GM04504 (cell line): ENCODE data around the gene HEXA.

Source experiments
- DNase-seq: peaks from one replicate; pipeline ENCODE4 v3.0.0-alpha.2; 2012; ENCODE audit warnings: low read depth

Gene HEXA

GRCh38 chr15:72375501-72375845, 341 bp downstream of the HEXA start:
- DNase-seq, result no peak

- no peak for DNase-seq
Measured at GRCh38 chr15:72372361-72372760, 3.5 kb downstream of the HEXA start.

DNA sequence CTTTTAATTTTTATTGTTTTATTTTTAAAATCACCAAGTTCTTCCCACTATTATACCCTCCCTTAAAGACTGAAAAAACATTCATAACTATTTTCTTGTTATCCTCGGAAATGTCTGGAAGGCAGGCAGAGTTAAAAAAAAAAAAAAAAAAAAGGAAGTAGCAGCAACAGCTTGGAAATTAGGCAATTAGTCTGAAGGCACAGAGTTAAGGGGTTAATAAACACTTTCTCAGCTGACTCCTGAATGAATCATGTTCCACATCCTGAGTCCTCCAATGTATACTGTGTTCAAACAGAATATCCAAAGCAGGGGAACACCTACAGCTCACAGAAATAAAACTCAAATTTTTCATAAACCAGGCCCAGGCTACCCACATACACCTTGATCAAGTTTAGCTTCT, 5.8 kb downstream of the HEXA start:
- no peak for DNase-seq

DNA sequence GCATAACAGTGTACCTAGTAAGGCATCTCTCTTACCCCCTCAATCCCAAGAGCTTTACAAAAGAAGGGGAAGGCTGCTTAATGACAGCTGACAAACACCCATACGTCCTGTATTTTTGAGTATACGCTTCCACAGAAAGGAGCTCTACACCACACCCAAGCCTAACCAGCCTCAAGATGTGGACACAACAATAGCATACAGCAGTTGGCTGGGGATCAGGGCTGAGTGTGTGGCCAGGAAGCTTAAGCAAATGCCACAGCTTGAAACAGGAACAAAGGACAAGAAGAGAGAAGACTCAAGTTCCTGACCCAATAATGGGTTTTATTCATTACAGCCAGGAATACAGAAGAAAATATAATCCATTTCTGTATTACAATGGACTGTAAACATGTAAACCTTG, 6.9 kb downstream of the HEXA start:
- no peak for DNase-seq

- DNase-seq, result no peak
Measured at GRCh38 chr15:72368325-72368724, 7.5 kb downstream of the HEXA start.

GRCh38 chr15:72365844-72366243, 10.0 kb downstream of the HEXA start:
- DNase-seq, result no peak

GRCh38 chr15:72361176-72361575, 14.6 kb downstream of the HEXA start:
- DNase-seq, result no peak

DNA sequence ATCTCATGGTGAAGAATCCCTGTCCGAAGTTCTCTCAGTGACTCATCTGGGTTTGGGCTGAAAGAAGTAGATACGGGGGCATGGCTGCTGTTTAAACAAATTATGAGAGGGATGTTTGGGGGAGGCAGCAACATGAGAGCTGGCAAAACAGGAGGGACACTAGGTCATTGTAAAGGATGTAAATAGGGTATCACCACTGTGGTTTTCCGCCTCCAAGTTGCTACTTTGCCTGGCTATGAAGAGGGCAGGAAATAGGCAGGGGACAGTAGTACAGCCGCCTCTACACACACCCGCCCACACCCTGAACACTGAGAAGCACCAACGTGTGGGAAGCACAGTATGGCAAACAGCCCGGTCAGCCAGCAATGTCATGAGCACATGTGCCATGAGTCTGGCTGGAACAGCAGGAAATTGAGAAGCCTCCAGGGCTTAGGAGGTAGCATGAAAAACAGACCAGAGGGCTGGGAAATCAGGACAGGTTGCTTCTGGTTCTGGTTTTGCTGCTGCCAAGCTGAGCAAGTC, 17.1 kb downstream of the HEXA start:
- peak; percentile 78 for DNase-seq

- no peak for DNase-seq
Measured at GRCh38 chr15:72358121-72358520, 17.7 kb downstream of the HEXA start.

- DNase-seq, result no peak
Measured at GRCh38 chr15:72354496-72354895, 21.3 kb downstream of the HEXA start.

DNA sequence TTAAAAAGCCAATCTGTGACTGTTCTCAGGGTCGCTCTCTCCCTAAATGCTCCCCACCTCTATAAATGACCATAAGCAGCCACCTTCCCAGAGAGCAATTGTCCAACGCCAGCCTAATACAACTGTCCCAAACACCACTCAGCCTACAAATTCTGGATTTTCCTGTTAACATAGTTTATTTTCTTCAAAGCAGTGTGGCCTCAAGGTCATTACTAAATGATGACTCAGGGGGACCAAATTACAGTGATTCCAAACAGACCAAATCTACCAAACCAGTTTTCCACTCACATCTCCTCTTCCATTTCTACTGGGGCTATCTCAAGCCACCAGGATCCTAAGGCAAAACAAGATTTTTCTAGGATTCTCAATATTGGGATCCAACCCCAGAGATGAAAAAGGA, 22.5 kb downstream of the HEXA start:
- no peak for DNase-seq

- no peak for DNase-seq
Measured at GRCh38 chr15:72345806-72346205, 30.0 kb downstream of the HEXA start.

DNA sequence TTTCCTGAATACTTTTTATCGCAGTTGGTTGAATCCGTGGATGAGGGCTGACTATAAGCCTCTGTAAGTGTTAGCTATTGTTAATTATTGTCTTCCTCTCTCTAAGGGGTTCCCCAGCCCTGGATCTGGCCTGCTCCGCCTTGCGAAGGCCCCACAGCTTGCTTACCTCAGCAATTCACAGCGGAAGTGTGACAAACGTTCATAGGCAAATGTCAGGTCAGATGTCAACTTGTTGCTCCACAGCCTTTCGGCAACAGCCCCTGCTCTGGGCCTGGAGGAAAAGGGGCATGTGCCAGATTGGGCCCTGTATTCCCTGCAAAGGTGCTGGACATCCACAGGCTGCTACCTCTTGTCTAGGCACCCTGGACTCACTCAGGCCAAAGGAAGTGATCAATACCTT, 30.5 kb downstream of the HEXA start:
- no peak for DNase-seq

DNA sequence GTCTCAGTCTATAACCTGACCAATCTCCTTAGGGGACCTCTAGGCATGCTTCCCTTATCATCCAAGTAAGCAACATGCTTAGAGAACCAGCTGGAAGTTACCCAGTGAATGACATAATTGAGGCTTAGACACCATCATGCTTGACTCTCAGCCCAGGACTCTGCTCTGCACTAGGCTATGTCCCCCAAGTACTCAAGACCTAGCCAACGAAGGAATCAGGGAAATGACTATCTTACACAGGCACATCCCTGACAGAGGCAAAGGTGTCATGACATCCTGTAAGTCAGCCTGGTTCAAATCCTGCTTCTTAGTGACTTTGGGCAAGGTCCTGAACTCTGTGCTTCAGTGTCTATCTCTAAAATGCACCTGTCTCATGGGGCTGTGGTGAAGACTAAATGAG, 31.2 kb downstream of the HEXA start:
- DNase-seq, result no peak

GRCh38 chr15:72342385-72342784, 33.4 kb downstream of the HEXA start:
- no peak for DNase-seq

DNA sequence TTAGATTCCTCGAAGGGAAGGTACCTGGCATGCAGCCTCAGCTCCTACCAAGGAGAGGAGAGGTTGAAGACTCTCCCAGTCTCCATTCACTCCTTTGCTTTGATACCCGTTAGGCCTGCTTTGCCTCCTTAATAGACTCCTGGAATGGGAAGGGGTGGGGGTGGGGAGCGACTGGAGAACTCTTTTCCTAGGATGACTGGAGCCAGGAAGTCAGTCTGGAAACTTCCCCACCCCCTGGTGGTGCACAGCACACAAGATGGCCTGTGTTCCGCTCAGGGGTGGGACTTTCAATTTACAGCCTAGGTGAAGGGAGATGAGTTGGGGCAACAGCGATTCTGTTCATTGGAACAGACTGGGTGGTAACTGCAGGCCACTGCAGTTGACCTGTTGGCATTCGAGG, 34.5 kb downstream of the HEXA start:
- no peak for DNase-seq

- no peak for DNase-seq
Measured at GRCh38 chr15:72340366-72340765, 35.4 kb downstream of the HEXA start.

GRCh38 chr15:72339777-72340177, 36.0 kb downstream of the HEXA start:
- DNase-seq, result peak; percentile 88

DNA sequence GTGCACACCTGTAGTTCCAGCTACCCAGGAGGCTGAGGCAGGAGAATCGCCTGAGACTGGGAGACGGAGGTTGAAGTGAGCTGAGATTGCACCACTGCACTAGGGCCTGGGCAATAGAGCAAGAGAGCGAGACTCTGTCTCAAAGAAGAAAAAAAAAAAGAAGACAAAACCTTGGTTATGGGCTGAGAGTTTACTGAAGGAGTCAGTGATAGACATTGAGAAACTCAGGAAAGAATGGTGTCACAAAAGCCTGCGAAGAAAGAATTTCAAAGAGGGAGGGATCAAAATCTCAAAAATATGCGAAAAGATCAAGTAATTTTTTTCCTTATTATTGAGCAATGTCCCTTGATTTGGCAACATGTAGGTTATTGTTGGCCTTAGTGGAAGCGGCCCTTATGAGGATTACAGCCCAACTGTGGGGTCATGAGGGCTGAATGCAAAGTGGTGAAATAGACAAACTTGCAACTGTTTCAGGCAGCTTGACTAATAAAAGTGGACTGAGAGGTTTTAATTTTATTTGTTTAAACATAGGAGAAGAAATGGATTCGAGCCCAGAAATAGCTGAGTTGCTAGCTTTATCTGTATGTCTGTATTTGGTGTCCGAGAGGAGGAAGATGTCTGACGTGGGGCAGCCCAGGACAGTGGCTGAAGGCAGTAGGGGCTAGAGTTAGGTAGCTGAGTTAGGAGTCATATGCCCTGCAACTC, 37.0 kb downstream of the HEXA start:
- peak; percentile 58 for DNase-seq

DNA sequence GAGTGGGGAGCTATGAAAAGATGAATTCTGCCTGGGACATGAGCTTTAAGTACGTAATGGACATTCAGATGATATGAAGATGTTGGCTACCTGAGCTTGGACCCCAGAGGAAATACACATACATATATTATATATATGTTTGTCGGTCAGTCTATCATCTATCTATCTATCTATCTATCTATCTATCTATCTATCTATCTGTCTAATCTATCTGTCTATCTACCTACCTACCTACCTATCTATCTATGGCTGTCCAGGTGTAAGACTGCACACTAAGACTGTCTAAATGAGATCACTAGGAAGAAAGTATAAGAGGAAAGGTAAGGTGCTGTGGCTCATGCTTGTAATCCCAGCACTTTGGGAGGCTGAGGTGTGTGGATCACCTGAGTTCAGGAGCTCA, 37.7 kb downstream of the HEXA start:
- DNase-seq, result no peak

DNA sequence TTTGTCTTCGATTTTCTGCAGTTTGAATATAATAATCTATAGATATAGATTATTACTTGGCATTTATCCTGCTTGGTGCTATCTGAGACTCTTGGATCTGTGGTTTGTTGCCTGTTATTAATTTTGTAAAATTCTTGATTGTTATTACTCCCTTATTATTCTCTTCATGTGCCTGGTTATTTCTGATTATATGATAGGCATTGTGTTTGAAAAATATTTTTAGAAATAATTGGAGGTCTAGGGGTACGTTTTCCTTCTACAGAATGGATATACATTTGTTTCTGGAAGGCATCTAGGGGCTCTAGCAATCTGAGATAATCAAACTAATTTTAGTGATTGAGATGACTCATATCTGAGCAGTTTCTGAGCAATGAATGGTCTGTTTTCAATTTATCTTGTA, 41.0 kb downstream of the HEXA start:
- no peak for DNase-seq

- no peak for DNase-seq
Measured at GRCh38 chr15:72331021-72331420, 44.8 kb downstream of the HEXA start.

DNA sequence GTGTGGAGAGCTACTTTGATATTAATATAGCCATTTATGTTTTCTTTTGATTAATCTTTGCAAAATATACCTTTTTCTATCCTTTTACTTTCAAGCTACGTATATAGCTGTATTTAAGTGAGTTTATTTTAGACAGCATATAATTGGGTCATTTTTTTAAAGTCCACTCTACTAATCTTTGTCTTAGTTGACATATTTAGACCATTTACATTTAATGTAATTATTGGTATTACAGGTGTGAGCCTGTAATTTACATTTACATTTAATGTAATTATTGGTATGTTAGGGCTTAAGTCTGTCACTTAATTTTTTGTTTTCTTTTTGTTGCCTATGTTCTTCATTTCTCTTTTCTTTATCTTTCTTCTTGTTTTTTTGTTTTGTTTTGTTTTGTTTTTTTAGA, 52.1 kb downstream of the HEXA start:
- DNase-seq, result no peak

DNA sequence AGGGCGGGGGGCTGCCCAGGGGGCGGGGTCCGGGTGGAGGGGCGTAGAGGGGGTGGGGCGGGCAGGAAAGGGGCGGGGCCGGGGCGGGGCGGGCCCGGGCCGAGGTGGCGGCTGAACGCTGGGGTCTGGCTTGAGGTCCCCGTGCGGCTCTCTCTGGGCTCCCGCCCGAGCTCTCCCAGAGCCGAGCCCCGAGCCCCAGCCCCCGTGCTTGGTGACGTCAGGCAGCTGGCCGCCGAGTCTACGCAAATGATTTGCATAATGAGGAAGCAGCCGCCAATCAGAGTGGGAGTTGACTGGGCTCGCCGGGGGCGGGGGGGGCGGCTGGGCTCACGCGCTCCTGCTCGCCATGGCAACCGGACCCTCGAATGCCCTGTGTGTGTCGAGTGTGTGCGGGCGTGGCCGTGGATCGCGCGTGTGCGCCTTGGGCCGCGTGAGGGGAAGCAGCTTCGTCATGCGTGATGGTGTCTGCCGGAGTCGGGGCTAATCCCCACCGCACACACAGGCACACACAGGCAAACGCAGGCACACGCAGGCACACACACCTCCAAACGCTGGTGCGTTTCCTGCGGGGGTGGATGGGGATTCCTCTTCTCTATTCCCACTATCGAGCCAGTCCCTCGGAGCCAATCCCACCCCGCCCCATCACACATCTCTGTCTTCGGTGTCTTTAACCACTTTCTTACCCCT, 55.7 kb downstream of the HEXA start, which contains the start of gene CELF6:
Gene CELF6, minus strand, starts transcription at position 173 of the 687 bp plus-strand sequence. CDS start 283 bp downstream, outside the sequence.
- no peak for DNase-seq
